Adipocyte (in vitro differentiated cells): ENCODE measurements around the gene MAJIN.
A peak's percentile ranks its signal among the peaks of the same experiment; 100 is the strongest.

Experiments used
- DNase-seq: peaks from one replicate; pipeline ENCODE4 v3.0.0-alpha.2; 2015; ENCODE audit warnings: low read depth
- H3K27me3 ChIP-seq: replicated peaks from 2 replicates; pipeline ENCODE4 v1.7.0; 2013; ENCODE audit warnings: mild to moderate bottlenecking, low read length, moderate library complexity; ENCODE audit not compliant: control insufficient read depth, insufficient read depth
- H3K36me3 ChIP-seq: 2 replicates; pipeline ENCODE4 v1.7.0; 2013; ENCODE audit warnings: low read length, mild to moderate bottlenecking, moderate library complexity; ENCODE audit not compliant: control insufficient read depth, insufficient read depth, severe bottlenecking
- H3K4me1 ChIP-seq: 2 replicates; pipeline ENCODE4 v1.7.0; 2013; ENCODE audit warnings: mild to moderate bottlenecking, low read length, moderate library complexity; ENCODE audit not compliant: control insufficient read depth, insufficient read depth
- H3K4me3 ChIP-seq: 2 replicates; pipeline ENCODE4 v1.7.0; 2013; ENCODE audit warnings: mild to moderate bottlenecking, low read length, moderate library complexity
- H3K9ac ChIP-seq: 2 replicates; pipeline ENCODE4 v1.7.0; 2013; ENCODE audit warnings: mild to moderate bottlenecking, low read length, moderate library complexity
- H3K9me3 ChIP-seq: 2 replicates; pipeline ENCODE4 v1.7.0; 2013; ENCODE audit warnings: mild to moderate bottlenecking, low read length, moderate library complexity; ENCODE audit not compliant: control insufficient read depth

MAJIN gene

GRCh38 chr11:64971421-64972233 is at the start of gene MAJIN:
TSS of gene MAJIN (minus strand) at chr11:64972108. CDS start at chr11:64959405, 12,703 bp downstream.
- Histone ChIP-seq H3K36me3 (no peaks in the 10 kb centered on the region), H3K4me3 (peak within 1 kb of the TSS; percentile 66), H3K27me3 (peaks cover 13% of the 10 kb centered on the region), H3K4me1 (peaks cover 8% of the 10 kb centered on the region), H3K9me3 (no peaks in the 10 kb centered on the region), H3K9ac (peak within 1 kb of the TSS; percentile 49)
- no peak for DNase-seq

GRCh38 chr11:65021509-65021908 is 49.6 kb upstream of the MAJIN start:
- Histone ChIP-seq H3K9ac (no peak overlapping the region), H3K4me1 (peaks cover 7% of the 10 kb centered on the region), H3K4me3 (no peak overlapping the region), H3K9me3 (no peaks in the 10 kb centered on the region), H3K27me3 (no peaks in the 10 kb centered on the region), H3K36me3 (no peaks in the 10 kb centered on the region)
- DNase-seq, result no peak

GRCh38 chr11:65021003-65021402 is 49.1 kb upstream of the MAJIN start:
- Histone ChIP-seq H3K4me3 (no peak overlapping the region), H3K36me3 (no peaks in the 10 kb centered on the region), H3K27me3 (no peaks in the 10 kb centered on the region), H3K9me3 (no peaks in the 10 kb centered on the region), H3K9ac (no peak overlapping the region), H3K4me1 (peaks cover 6% of the 10 kb centered on the region)
- no peak for DNase-seq

- H3K4me3 ChIP-seq, result no peak overlapping the region
- no peak overlapping the region for H3K9ac ChIP-seq
- no peak for DNase-seq
- H3K9me3 ChIP-seq, result no peaks in the 10 kb centered on the region
- no peaks in the 10 kb centered on the region for H3K36me3 ChIP-seq
- H3K27me3 ChIP-seq, result no peaks in the 10 kb centered on the region
- peaks cover 6% of the 10 kb centered on the region for H3K4me1 ChIP-seq
Observed at GRCh38 chr11:65019824-65020223, 47.9 kb upstream of the MAJIN start.

- H3K4me1 ChIP-seq, result peaks cover 13% of the 10 kb centered on the region
- H3K4me3 ChIP-seq, result no peak overlapping the region
- DNase-seq, result no peak
- no peaks in the 10 kb centered on the region for H3K36me3 ChIP-seq
- H3K27me3 ChIP-seq, result no peaks in the 10 kb centered on the region
- no peaks in the 10 kb centered on the region for H3K9me3 ChIP-seq
- H3K9ac ChIP-seq, result no peak overlapping the region
Observed at GRCh38 chr11:65017937-65018336, 46.0 kb upstream of the MAJIN start.

GRCh38 chr11:65016705-65017104 is 44.8 kb upstream of the MAJIN start:
- H3K4me3 ChIP-seq, result no peak overlapping the region
- H3K9ac ChIP-seq, result no peak overlapping the region
- peaks cover 14% of the 10 kb centered on the region for H3K4me1 ChIP-seq
- DNase-seq, result no peak
- no peaks in the 10 kb centered on the region for H3K9me3 ChIP-seq
- H3K27me3 ChIP-seq, result no peaks in the 10 kb centered on the region
- no peaks in the 10 kb centered on the region for H3K36me3 ChIP-seq

- no peak for DNase-seq
Observed at GRCh38 chr11:65014726-65015227, 42.9 kb upstream of the MAJIN start.

GRCh38 chr11:65013888-65014725 is 42.2 kb upstream of the MAJIN start, which contains the start of gene ARL2:
TSS of gene ARL2 (plus strand) at chr11:65014160. CDS start at chr11:65014208, 48 bp downstream.
- peak within 1 kb of the TSS; percentile 86 for H3K4me3 ChIP-seq
- no peaks in the 10 kb centered on the region for H3K36me3 ChIP-seq
- peak within 1 kb of the TSS; percentile 89 for H3K9ac ChIP-seq
- H3K4me1 ChIP-seq, result peaks cover 10% of the 10 kb centered on the region
- DNase-seq, result peak; percentile 96
- H3K9me3 ChIP-seq, result no peaks in the 10 kb centered on the region
- H3K27me3 ChIP-seq, result no peaks in the 10 kb centered on the region

More at GRCh38 chr11:65014726-65015227, 42.9 kb upstream of the MAJIN start:
- peak overlapping the region; percentile 89 for H3K9ac ChIP-seq
- H3K4me3 ChIP-seq, result peak overlapping the region; percentile 86
- no peaks in the 10 kb centered on the region for H3K27me3 ChIP-seq
- H3K9me3 ChIP-seq, result no peaks in the 10 kb centered on the region
- H3K4me1 ChIP-seq, result peaks cover 10% of the 10 kb centered on the region
- no peaks in the 10 kb centered on the region for H3K36me3 ChIP-seq

GRCh38 chr11:65013130-65013887 is 41.4 kb upstream of the MAJIN start:
- H3K9me3 ChIP-seq, result no peaks in the 10 kb centered on the region
- H3K9ac ChIP-seq, result peak overlapping the region; percentile 89
- no peaks in the 10 kb centered on the region for H3K27me3 ChIP-seq
- DNase-seq, result peak; percentile 97
- peak overlapping the region; percentile 86 for H3K4me3 ChIP-seq
- no peaks in the 10 kb centered on the region for H3K36me3 ChIP-seq
- H3K4me1 ChIP-seq, result peaks cover 10% of the 10 kb centered on the region

GRCh38 chr11:65008873-65009272 is 37.0 kb upstream of the MAJIN start:
- H3K4me3 ChIP-seq, result no peak overlapping the region
- no peak overlapping the region for H3K9ac ChIP-seq
- H3K36me3 ChIP-seq, result no peaks in the 10 kb centered on the region
- DNase-seq, result no peak
- H3K4me1 ChIP-seq, result peaks cover 5% of the 10 kb centered on the region
- H3K9me3 ChIP-seq, result no peaks in the 10 kb centered on the region
- no peaks in the 10 kb centered on the region for H3K27me3 ChIP-seq
